Measurements from ENCODE around the gene C2orf72. TPM values are rescaled to one million over a fixed set of nuclear protein-coding genes. Genes with fewer than 3 reads are reported as not detected.

C2orf72 gene
- total and polyA plus RNA-seq, 2 of the 4 experiments (the other 2 are of a cell fraction): 0.09 to 0.18 TPM

- Histone ChIP-seq H3K36me3 (ENCODE audit: control insufficient read depth, insufficient read depth, low read length) (no peaks in the 10 kb centered on the region), H3K27me3 (ENCODE audit: control insufficient read depth, insufficient read depth, low read length) (peaks cover 56% of the 10 kb centered on the region), H3K56ac (ENCODE audit: extremely low read depth, insufficient read depth, low read length) (no peak overlapping the region), H2BK120ac (ENCODE audit: low read depth, low read length) (no peak overlapping the region), H2BK20ac (ENCODE audit: low read depth, low read length) (no peak overlapping the region), H3K4ac (ENCODE audit: low read depth, low read length) (no peak overlapping the region), H4K5ac (ENCODE audit: low read depth, low read length) (no peak overlapping the region), H3K9ac (ENCODE audit: low read depth, low read length) (no peak overlapping the region), H4K8ac (ENCODE audit: low read depth in 2 of 2, low read length in 2 of 2) (no peak overlapping the region), H2BK5ac (ENCODE audit: low read depth, low read length, poor library complexity, severe bottlenecking) (no peak overlapping the region), H3K9me1 (ENCODE audit: insufficient read depth, low read length) (no peaks in the 10 kb centered on the region), H3K4me2 (ENCODE audit: low read depth, low read length) (no peak overlapping the region), H2AK5ac (ENCODE audit: low read depth, low read length) (no peak overlapping the region), H3K27ac (ENCODE audit: insufficient read depth, low read length) (no peak overlapping the region), H3K4me1 (ENCODE audit: control insufficient read depth, insufficient read depth, low read length) (no peaks in the 10 kb centered on the region), H4K20me1 (ENCODE audit: insufficient read depth, low read length) (no peaks in the 10 kb centered on the region), H3K14ac (replicated peaks; ENCODE audit: low read depth, low read length) (no peak overlapping the region), H2AFZ (replicated peaks; ENCODE audit: low read length, poor library complexity) (no peak overlapping the region), H3K9me3 (ENCODE audit: control insufficient read depth, insufficient read depth, low read length) (no peaks in the 10 kb centered on the region), H2BK15ac (ENCODE audit: low read depth, low read length) (no peak overlapping the region), H4K91ac (ENCODE audit: insufficient read depth, low read depth, low read length) (no peak overlapping the region), H3K18ac (ENCODE audit: low read depth, low read length) (no peak overlapping the region), H3K23ac (ENCODE audit: low read depth, low read length) (no peak overlapping the region), H3K4me3 (ENCODE audit: insufficient read depth, low read depth, low read length) (no peak overlapping the region), H2AK9ac (replicated peaks; ENCODE audit: low read depth, low read length, poor library complexity) (no peak overlapping the region), H3K79me1 (ENCODE audit: low read depth in 1 of 2, low read length in 2 of 2) (no peaks in the 10 kb centered on the region)
- BruUV-seq (replicated peaks): no TSS peak
- dilution Hi-C loops (cut with HindIII; ENCODE audit: low sequenced_read_pairs, unreplicated experiment): no loop called here
- TF ChIP-seq MXI1 (IDR thresholded peaks at IDR 0.05; ENCODE audit: borderline replicate concordance, low read depth, low read length): no peak
- no peak for TF ChIP-seq POLR2A (IDR thresholded peaks at IDR 0.05; ENCODE audit: low read depth, low read length)
- TF ChIP-seq MAFK (IDR thresholded peaks at IDR 0.05; ENCODE audit: low read depth, low read length): no peak
- no peak for TF ChIP-seq BHLHE40 (IDR thresholded peaks at IDR 0.05; ENCODE audit: low read depth, low read length)
- no peak for TF ChIP-seq CTCF (conservative IDR thresholded peaks at IDR 0.05; ENCODE audit: low read depth, low read length)
- CTCF ChIA-PET: no interaction called here
- in situ Hi-C loops (cut with MboI; ENCODE audit: low sequenced_read_pairs): no loop called here
- intact Hi-C loops (cut with micrococcal nuclease): loop anchor here (10.0 kb wide), 1 partner anchor 55 kb away; no protein-coding TSS in a partner anchor
- 18% methylated on average over 1 of the region's 2 CpGs; no CpG with 5 or more reads in 1 of the 2 experiments for WGBS, 2 experiments (ENCODE audit: extremely low coverage in 2 of 2, insufficient read length in 1 of 2)
- POLR2A ChIA-PET (ENCODE audit: unreplicated experiment): no interaction called here
- ATAC-seq (ENCODE audit: low read depth): no peak
- no peak for DNase-seq
Measured at GRCh38 chr2:231010201-231010730, 27.1 kb upstream of the C2orf72 start.

Measured in IMR-90 (cell line).